C4-2B (cell line): Measurements from ENCODE around the gene PARK7.

Source experiments
- H3K27ac ChIP-seq: fragments of 450-650 bp; 2 replicates; pipeline ENCODE4 v1.5.1; 2017
- ZFX ChIP-seq: fragments of 450-650 bp; IDR thresholded peaks from 2 replicates; pipeline ENCODE4 v1.6.1; 2017
- TF ChIP-seq, protein P1 (sequence below): fragments of 450-650 bp; conservative IDR thresholded peaks from 2 replicates; pipeline ENCODE4 v1.5.1; 2017; ENCODE audit warnings: mild to moderate bottlenecking

The PARK7 gene

DNA sequence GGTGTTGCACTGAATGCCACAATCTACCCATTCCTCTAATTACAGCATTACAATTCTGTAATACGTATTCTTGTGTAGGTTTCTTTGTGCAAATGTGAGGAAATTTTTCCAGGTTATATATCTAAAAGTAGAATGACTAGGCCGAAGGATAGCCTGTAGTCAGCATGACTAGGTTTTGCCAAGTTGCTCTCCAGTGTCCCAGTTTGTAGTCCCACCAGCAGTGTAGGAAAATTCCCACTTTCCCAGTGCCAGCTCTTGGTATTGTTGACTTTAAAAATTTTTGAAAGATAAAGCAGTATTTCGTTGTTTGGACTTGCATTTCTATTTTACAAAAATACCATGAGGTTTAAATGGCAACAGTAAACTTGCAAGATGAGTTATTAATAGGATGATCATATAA is 3.0 kb downstream of the PARK7 start:
- TF ChIP-seq, protein P1, sequence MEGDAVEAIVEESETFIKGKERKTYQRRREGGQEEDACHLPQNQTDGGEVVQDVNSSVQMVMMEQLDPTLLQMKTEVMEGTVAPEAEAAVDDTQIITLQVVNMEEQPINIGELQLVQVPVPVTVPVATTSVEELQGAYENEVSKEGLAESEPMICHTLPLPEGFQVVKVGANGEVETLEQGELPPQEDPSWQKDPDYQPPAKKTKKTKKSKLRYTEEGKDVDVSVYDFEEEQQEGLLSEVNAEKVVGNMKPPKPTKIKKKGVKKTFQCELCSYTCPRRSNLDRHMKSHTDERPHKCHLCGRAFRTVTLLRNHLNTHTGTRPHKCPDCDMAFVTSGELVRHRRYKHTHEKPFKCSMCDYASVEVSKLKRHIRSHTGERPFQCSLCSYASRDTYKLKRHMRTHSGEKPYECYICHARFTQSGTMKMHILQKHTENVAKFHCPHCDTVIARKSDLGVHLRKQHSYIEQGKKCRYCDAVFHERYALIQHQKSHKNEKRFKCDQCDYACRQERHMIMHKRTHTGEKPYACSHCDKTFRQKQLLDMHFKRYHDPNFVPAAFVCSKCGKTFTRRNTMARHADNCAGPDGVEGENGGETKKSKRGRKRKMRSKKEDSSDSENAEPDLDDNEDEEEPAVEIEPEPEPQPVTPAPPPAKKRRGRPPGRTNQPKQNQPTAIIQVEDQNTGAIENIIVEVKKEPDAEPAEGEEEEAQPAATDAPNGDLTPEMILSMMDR = no peak
- TF ChIP-seq ZFX = no peak
- no peak overlapping the region for H3K27ac ChIP-seq

DNA sequence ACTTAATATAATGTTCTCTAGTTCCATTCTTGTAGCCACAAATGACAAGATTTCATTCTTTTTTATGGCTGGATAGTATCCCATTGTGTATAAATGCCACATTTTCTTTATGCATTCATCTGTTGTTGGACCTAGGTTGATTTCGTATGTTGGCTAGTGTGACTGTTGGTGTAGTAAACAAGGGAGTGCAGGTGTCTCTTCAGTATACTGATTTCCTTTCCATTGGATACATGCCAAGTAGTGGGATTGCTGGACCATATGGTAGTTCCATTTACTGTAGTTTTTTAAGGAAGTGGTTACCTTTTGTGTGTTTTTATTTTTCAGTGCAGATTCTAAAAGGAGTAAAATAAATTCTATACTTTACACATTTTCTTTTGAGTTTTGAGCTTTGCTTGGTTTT is 5.7 kb downstream of the PARK7 start:
- TF ChIP-seq, protein P1 = no peak
- no peak for TF ChIP-seq ZFX
- H3K27ac ChIP-seq = no peak overlapping the region

DNA sequence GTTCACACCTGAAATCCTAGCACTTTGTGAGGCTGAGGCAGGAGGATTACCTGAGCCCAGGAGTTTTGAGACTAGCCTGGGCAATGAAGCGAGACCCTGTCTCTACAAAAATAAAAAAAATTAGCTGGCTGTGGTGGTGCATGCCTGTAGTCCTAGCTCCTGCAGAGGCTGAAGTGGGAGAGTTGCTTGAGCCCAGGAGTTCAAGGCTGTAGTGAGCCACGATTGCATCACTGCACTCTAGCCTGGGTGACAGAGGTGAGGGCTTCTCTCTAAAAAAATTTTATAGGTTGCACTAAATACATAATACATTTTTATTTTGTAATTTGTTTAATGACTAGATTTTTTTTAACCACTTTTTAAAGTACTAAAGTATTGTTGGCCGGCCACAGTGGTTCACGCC is 6.1 kb downstream of the PARK7 start:
- H3K27ac ChIP-seq = no peak overlapping the region
- no peak for TF ChIP-seq ZFX
- TF ChIP-seq, protein P1 = no peak

DNA sequence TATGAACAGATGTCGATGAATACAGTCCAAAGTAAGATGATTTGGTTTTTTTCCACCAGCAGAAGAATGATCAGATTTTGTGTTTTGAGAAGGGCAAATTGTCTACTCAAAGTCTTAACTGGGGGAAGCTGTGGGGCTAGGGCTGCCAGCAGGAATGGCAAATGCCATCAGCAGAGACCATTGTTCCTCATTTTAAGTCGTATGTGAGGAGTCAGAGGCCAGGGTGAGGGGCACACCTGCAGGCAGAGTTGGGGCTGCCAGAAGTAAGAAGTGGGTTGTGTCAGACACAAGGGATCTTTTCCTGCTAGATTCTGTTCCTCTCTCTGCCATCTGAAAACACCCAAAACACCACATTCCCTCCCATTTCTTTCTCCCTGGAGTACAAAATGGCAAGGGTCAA is 8.7 kb downstream of the PARK7 start:
- peak overlapping the region; percentile 72 for H3K27ac ChIP-seq
- TF ChIP-seq ZFX = no peak
- TF ChIP-seq, protein P1 = no peak

DNA sequence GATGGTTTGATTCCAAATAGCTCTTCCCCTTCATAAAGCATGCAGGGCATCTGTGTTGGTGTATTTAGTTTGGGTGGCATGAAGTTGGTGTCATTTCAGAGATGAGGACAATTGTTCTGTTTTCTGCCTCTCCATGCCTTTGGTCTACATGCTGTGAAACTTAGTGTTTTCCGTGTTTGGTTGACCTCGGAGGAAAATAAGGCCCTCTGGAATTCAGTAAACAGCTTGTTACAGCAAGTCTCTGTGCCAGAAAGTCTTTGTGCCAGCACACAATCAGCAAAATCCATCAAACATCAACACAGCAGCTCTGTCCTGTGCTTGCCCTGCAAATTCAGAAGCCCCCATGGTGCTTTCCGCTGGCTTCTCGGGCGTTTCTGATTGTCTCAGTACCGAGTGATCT is 9.5 kb downstream of the PARK7 start:
- peak overlapping the region; percentile 72 for H3K27ac ChIP-seq
- TF ChIP-seq, protein P1 = no peak
- TF ChIP-seq ZFX = no peak

DNA sequence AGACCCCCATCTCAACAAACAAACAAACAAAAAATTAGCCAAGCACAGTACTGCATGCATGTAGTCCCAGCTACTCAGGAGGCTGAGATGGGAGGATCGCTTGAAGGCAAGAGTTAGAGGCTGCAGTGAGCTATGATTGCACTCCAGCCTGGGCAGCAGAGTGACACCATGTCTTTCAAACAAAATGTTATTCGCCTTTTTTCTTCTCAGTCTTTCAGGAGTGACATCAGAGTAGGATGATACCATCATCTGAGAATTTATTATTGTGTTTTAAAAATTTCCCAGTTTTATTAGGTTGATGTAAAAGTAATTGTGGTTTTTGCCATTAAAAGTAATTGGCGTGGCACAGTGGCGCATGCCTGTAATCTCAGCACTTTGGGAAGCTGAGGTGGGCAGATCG is 10.8 kb downstream of the PARK7 start:
- no peak for TF ChIP-seq ZFX
- TF ChIP-seq, protein P1 = no peak
- H3K27ac ChIP-seq = peak overlapping the region; percentile 72

DNA sequence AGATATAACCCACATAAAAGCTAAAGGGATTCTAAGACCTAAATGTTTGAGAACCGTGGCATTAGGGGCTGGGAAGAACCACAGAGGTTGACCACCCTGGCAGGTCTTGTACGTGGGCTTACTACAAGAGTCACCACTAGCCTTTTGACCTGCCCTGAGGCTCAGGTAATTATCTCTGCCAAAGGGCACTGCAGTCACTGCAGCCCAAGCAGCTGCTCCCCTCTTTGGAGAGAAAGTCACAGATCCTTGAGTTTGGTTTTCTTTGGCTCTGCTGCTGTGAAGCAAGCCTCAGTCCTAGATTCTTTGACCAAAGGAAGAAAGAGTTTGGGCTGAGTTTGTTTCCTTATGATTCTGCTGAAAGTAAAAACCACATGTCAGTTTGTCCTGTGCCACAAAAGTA is 11.6 kb downstream of the PARK7 start:
- no peak for TF ChIP-seq ZFX
- TF ChIP-seq, protein P1 = no peak
- no peak overlapping the region; the same call in 1 of the 2 replicates for H3K27ac ChIP-seq
